Astrocyte (in vitro differentiated cells and primary cell): Measurements from ENCODE around the gene SMG1. TPM values are rescaled to one million over a fixed set of nuclear protein-coding genes. Genes with fewer than 3 reads are reported as not detected.

Source experiments
- DNase-seq: peaks from one replicate; pipeline ENCODE4 v3.0.0-alpha.2; 2010; ENCODE audit warnings: low read depth
- FAIRE-seq: peaks from 2 replicates; lab custom pipeline; 2011; peaks lifted over from hg19 to GRCh38; lab: Jason Lieb, UNC
- H2AFZ ChIP-seq: 2 replicates; pipeline ENCODE4 v1.6.0; 2012; ENCODE audit warnings: low read depth, low read length, inconsistent platforms
- H3K27ac ChIP-seq: 2 replicates; pipeline ENCODE4 v1.5.1; 2011; ENCODE audit warnings: low read depth, low read length, inconsistent platforms
- H3K27me3 ChIP-seq: 2 replicates; pipeline ENCODE4 v1.6.0; 2011; ENCODE audit warnings: low read length, inconsistent platforms; ENCODE audit not compliant: insufficient read depth
- H3K36me3 ChIP-seq: 2 replicates; pipeline ENCODE4 v1.5.1; 2011; ENCODE audit warnings: low read length, inconsistent platforms; ENCODE audit not compliant: insufficient read depth
- H3K4me1 ChIP-seq: 2 replicates; pipeline ENCODE4 v1.5.1; 2011; ENCODE audit warnings: low read length, inconsistent platforms; ENCODE audit not compliant: insufficient read depth
- H3K4me2 ChIP-seq: 2 replicates; pipeline ENCODE4 v1.6.0; 2012; ENCODE audit warnings: low read length, inconsistent platforms
- H3K4me3 ChIP-seq: 2 replicates; pipeline ENCODE4 v1.5.1; 2011; ENCODE audit warnings: low read depth, mild to moderate bottlenecking, low read length, inconsistent platforms; ENCODE audit not compliant: insufficient read depth
- H3K79me2 ChIP-seq: 2 replicates; pipeline ENCODE4 v1.6.0; 2012; ENCODE audit warnings: mild to moderate bottlenecking, low read length, inconsistent platforms; ENCODE audit not compliant: insufficient read depth
- H3K9ac ChIP-seq: 2 replicates; pipeline ENCODE4 v1.6.0; 2012; ENCODE audit warnings: mild to moderate bottlenecking, low read length, inconsistent platforms
- H3K9me3 ChIP-seq: 2 replicates; pipeline ENCODE4 v1.5.1; 2012; ENCODE audit warnings: low read depth, mild to moderate bottlenecking, low read length, inconsistent platforms; ENCODE audit not compliant: insufficient read depth
- H4K20me1 ChIP-seq: 2 replicates; pipeline ENCODE4 v1.6.0; 2012; ENCODE audit warnings: low read length, inconsistent platforms; ENCODE audit not compliant: insufficient read depth
- H3K27ac Mint-ChIP-seq: one replicate; pipeline ENCODE4 v1.8.0; 2021; ENCODE audit warnings: mild to moderate bottlenecking, mixed read lengths; ENCODE audit not compliant: unreplicated experiment
- H3K27me3 Mint-ChIP-seq: one replicate; pipeline ENCODE4 v1.8.0; 2021; ENCODE audit warnings: low read depth, mixed read lengths; ENCODE audit not compliant: unreplicated experiment
- H3K36me3 Mint-ChIP-seq: one replicate; pipeline ENCODE4 v1.8.0; 2021; ENCODE audit warnings: low read depth, mixed read lengths; ENCODE audit not compliant: unreplicated experiment
- H3K4me1 Mint-ChIP-seq: one replicate; pipeline ENCODE4 v1.8.0; 2021; ENCODE audit warnings: low read depth, mixed read lengths; ENCODE audit not compliant: unreplicated experiment
- H3K4me3 Mint-ChIP-seq: one replicate; pipeline ENCODE4 v1.8.0; 2021; ENCODE audit warnings: mild to moderate bottlenecking, moderate library complexity, mixed read lengths; ENCODE audit not compliant: unreplicated experiment
- H3K9me3 Mint-ChIP-seq: one replicate; pipeline ENCODE4 v1.8.0; 2021; ENCODE audit warnings: mild to moderate bottlenecking, mixed read lengths; ENCODE audit not compliant: unreplicated experiment
- EZH2 ChIP-seq: IDR thresholded peaks from 2 replicates; pipeline ENCODE4 v1.6.1; 2012; ENCODE audit warnings: mild to moderate bottlenecking, low read length, inconsistent platforms; ENCODE audit not compliant: insufficient read depth
- total RNA-seq: library from RNA; stranded (reverse); gene quantifications from 2 replicates; pipeline ENCODE4 v1.2.1, GENCODE V29; 2021
- TF ChIP-seq, protein P1 (sequence below): IDR thresholded peaks from 2 replicates; pipeline ENCODE4 v1.5.1; 2011; ENCODE audit warnings: low read depth, mild to moderate bottlenecking, inconsistent platforms, low read length, moderate library complexity; ENCODE audit not compliant: insufficient read depth

SMG1 gene
- total RNA-seq, 1 donor from 2014 or later, result 97.4 TPM

DNA sequence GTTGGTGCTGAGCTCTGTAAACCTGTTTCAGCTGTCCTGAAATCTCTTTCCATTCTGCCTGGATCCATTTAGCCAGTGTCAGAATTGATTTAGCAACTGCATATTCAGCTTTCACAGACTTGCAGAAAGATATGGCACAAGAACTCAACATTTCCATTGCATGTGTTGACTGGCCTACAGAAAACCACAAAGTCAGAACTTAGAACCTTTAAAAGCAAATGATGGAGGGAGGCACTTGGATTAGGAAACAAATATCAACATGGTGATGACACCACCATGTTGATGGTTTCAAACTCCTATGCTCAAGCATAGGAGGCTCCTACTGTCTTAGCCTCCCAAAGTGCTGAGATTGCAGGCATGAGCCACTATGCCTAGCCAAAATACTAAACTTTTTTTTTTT is 72.5 kb downstream of the SMG1 start:
- H3K4me2 ChIP-seq, result no peak overlapping the region
- no peaks in the 10 kb centered on the region for H3K9me3 ChIP-seq
- FAIRE-seq (no peak), DNase-seq (no peak)
- no peaks in the 10 kb centered on the region for H3K4me1 Mint-ChIP-seq
- H3K4me3 Mint-ChIP-seq, result no peak overlapping the region
- H3K4me1 ChIP-seq, result no peaks in the 10 kb centered on the region
- H3K9ac ChIP-seq, result no peak overlapping the region
- H3K27ac ChIP-seq, result no peak overlapping the region
- no peaks in the 10 kb centered on the region for H3K9me3 Mint-ChIP-seq
- H3K27me3 Mint-ChIP-seq, result no peaks in the 10 kb centered on the region
- H3K27me3 ChIP-seq, result no peaks in the 10 kb centered on the region
- no peak overlapping the region for H3K27ac Mint-ChIP-seq
- H3K79me2 ChIP-seq, result no peaks in the 10 kb centered on the region
- no peak overlapping the region for H2AFZ ChIP-seq
- no peak for TF ChIP-seq EZH2
- TF ChIP-seq, protein P1, sequence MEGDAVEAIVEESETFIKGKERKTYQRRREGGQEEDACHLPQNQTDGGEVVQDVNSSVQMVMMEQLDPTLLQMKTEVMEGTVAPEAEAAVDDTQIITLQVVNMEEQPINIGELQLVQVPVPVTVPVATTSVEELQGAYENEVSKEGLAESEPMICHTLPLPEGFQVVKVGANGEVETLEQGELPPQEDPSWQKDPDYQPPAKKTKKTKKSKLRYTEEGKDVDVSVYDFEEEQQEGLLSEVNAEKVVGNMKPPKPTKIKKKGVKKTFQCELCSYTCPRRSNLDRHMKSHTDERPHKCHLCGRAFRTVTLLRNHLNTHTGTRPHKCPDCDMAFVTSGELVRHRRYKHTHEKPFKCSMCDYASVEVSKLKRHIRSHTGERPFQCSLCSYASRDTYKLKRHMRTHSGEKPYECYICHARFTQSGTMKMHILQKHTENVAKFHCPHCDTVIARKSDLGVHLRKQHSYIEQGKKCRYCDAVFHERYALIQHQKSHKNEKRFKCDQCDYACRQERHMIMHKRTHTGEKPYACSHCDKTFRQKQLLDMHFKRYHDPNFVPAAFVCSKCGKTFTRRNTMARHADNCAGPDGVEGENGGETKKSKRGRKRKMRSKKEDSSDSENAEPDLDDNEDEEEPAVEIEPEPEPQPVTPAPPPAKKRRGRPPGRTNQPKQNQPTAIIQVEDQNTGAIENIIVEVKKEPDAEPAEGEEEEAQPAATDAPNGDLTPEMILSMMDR, result no peak
- peaks cover 53% of the 10 kb centered on the region for H3K36me3 ChIP-seq
- H3K36me3 Mint-ChIP-seq, result peaks cover 18% of the 10 kb centered on the region
- peaks cover 16% of the 10 kb centered on the region for H4K20me1 ChIP-seq
- H3K4me3 ChIP-seq, result no peak overlapping the region

DNA sequence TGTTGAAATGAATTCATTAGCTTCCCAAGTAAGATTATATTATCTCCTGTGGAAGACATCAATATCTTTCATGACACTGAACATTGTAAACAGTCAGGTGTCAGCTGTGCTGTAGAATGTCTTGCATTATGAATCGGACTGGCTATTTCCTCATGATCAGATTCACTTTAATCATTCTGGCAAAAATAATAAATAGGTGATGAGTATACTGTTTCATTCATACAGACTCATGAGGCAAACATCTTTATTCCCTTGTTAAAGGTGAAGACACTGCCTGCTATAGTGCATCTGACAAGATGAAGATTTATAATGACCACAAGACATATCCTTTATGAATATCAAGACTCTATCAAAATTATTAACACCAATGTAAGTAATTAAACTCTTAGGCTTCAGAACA is 73.6 kb downstream of the SMG1 start:
- H3K27ac Mint-ChIP-seq, result no peak overlapping the region
- H3K9me3 ChIP-seq, result no peaks in the 10 kb centered on the region
- peaks cover 16% of the 10 kb centered on the region for H3K36me3 Mint-ChIP-seq

GRCh38 chr16:18846416-18846815 is 79.8 kb downstream of the SMG1 start:
- TF ChIP-seq EZH2, result no peak
- TF ChIP-seq, protein P1, result no peak
- H3K4me3 Mint-ChIP-seq, result no peak overlapping the region
- peaks cover 4% of the 10 kb centered on the region for H3K79me2 ChIP-seq

More for the DNA sequence above, 73.6 kb downstream of the SMG1 start:
- H3K79me2 ChIP-seq, result no peaks in the 10 kb centered on the region
- H3K36me3 ChIP-seq, result peaks cover 60% of the 10 kb centered on the region
- no peak overlapping the region for H3K27ac ChIP-seq
- no peak overlapping the region for H3K4me3 Mint-ChIP-seq
- no peaks in the 10 kb centered on the region for H3K4me1 ChIP-seq
- no peak overlapping the region for H3K9ac ChIP-seq
- H3K27me3 ChIP-seq, result no peaks in the 10 kb centered on the region
- FAIRE-seq, result no peak
- TF ChIP-seq, protein P1, result no peak
- no peak for TF ChIP-seq EZH2
- H3K4me2 ChIP-seq, result no peak overlapping the region
- H3K9me3 Mint-ChIP-seq, result no peaks in the 10 kb centered on the region
- no peaks in the 10 kb centered on the region for H3K27me3 Mint-ChIP-seq
- H2AFZ ChIP-seq, result no peak overlapping the region
- no peaks in the 10 kb centered on the region for H3K4me1 Mint-ChIP-seq
- no peak for DNase-seq
- peaks cover 16% of the 10 kb centered on the region for H4K20me1 ChIP-seq
- H3K4me3 ChIP-seq, result no peak overlapping the region

More at GRCh38 chr16:18846416-18846815, 79.8 kb downstream of the SMG1 start:
- no peak overlapping the region for H2AFZ ChIP-seq
- Mint-ChIP-seq H3K9me3 (no peaks in the 10 kb centered on the region), H3K27me3 (no peaks in the 10 kb centered on the region), H3K4me1 (no peaks in the 10 kb centered on the region), H3K27ac (no peak overlapping the region), H3K36me3 (peaks cover 24% of the 10 kb centered on the region)
- H3K36me3 ChIP-seq, result peaks cover 55% of the 10 kb centered on the region
- no peak overlapping the region for H3K27ac ChIP-seq
- DNase-seq (peak; percentile 37), FAIRE-seq (no peak)
- no peaks in the 10 kb centered on the region for H3K9me3 ChIP-seq
- no peak overlapping the region for H3K4me3 ChIP-seq
- H3K4me1 ChIP-seq, result no peaks in the 10 kb centered on the region
- H4K20me1 ChIP-seq, result peaks cover 9% of the 10 kb centered on the region
- no peak overlapping the region for H3K4me2 ChIP-seq
- no peak overlapping the region for H3K9ac ChIP-seq
- H3K27me3 ChIP-seq, result no peaks in the 10 kb centered on the region
